Femur (tissue), 1 donor: ENCODE results near the gene SLC23A2.
"Not testable (repeated sequence)": the region's sequence is repeated elsewhere in the genome, so short reads cannot be mapped to it uniquely, and the experiment has no call there.

Experiments used
- DNase-seq: peaks from one replicate; pipeline ENCODE4 v3.0.0-alpha.2; 2017

SLC23A2 gene

DNA sequence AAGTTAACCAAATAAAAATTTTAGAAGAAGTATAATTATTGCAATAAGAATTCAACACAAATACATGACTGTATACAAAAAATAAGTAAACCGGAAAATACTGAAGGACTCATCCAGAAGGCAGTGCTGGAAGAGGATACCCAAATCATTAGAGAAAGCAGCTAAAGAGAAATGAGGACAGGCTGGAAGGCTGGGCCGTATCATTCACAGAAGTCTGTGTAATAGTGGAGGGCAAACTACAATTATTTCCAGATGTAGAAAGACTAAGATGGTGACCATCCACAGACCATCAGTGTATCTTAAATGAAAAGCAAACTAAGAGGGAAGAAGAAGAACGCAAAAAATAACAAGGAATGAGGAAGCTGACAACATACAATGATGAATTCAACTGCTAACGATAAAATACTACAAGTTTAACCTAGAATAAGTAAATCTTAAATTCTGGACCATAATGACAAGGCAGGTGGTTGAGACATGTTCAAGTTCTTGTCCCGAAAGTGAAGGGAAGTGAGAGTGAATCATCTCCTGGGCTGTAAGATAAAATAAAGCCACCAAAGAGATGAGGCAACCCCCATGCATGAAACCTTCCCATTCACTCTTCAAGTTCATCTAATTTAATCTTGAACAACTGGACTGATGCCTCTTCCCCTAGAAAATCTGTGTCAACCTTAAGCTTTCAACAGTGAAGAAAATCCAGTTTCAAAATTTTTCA lies 71.5 kb downstream of the SLC23A2 start:
- no peak for DNase-seq

DNA sequence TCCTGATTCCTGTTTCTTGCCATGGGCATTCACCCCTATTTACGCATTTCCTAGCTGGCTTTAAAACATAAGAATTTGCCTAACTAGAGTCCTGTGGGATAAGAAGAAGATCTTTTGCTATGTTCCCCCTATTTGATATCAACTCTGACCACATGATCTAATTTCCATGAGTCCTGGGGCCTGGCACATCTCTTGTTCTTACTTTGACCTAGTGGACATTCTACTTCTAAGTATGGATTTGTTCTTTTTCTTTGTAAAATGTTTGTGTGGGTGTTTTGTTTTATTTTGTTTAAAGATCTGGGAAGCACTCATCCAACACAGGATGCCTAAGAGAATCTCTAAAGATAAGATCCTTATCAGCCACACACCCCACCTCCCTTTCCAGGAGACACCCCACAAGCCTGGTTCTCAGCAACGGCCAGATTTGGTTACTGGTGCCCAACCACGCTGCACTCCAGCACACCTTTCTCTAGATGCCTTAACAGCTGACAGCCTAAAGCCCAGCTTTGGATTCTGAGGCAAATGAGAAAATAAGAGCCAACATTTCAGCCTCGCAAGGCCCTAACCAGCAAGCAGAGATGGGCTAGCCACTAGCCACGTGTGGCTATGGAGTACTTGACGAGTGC lies 74.7 kb downstream of the SLC23A2 start:
- no peak for DNase-seq

DNA sequence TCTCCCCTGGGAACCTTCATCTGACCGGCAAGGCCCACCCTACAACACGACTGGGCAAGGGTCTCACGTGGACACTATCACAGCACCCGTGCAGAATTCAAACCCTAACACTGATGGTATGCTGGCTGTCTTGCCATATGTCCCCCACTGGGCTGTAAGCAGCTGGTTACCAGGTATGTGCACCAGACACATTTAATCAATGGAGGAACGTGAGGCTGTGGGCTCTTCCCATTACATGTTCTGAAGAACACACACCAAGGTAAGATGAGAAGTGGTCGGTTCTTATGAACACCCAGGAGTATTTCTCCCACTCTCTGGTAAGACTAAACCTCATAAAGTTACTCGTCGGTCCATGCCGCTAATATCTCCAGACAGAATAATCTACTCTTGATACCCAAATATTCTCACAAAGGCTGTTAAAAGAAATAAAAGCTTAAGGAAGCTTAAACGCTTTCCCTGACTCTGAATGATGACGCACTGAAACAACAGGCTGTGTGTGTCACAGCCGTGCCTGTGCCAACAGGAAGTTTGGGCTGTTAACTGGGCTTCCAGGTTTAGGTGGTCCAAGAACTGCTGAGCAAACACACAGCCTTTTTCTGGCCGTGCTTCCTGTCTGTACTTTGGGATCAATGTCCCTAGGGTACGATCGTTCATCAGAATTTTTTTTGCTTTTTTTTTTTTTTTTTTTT lies 75.3 kb downstream of the SLC23A2 start:
- DNase-seq: peak; percentile 69

DNA sequence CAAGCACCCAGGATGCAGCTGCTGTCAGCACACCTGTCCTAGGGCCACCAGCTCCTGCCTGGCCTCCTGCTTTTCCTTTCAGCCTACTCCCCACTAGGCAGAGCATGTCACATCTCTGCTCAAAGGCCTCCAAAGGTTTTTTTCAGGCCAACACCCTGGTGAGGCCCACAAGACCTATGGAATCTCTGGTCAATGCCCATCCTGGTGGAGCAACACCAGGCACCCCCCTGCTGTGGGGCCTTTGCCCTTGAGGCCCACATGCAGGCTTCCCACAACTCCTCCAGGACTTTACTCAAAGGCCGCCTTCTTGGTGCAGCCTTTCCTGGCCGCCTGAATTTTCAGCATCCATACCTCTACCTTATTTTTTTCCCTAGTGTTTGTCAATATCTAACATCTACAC lies 76.9 kb downstream of the SLC23A2 start:
- no peak for DNase-seq

DNA sequence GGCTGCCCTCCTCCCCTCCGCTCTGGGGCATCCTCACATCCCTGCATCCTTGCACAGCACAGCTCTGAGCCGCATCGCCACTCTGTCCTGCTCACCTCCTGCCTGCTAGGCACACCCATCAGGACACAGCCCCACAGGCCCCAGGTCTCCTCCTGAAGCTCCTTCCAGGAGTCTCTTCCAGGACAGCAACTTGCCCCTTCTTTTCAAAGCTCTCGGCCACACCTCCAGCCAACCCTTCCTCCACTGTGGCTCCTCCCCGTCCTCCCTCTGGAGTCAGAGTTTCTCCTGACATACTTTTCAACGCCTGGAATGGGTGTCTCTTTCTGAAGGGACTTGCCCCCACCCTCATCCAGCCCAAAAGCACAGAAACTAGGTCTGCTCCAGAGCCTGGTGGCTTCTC lies 77.3 kb downstream of the SLC23A2 start:
- no peak for DNase-seq

DNA sequence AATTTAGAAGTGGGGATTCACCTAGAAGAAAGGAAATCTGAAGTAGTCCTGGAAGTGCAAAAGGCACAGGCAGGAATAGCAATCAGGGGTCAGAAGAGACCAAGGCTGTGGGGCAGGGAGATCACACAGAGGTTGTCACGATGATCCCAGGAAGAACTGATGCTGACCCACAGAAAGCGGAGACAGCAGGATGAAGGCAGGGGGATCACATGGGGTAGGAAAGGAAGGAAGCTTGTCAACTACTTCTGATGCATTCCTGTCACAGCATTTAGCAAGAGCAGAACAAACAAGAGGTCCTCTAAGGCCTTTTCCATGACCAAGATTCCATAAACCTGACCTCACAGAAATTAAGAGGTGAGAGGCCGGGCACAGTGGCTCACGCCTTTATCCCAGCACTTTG lies 79.1 kb downstream of the SLC23A2 start:
- DNase-seq: no peak

DNA sequence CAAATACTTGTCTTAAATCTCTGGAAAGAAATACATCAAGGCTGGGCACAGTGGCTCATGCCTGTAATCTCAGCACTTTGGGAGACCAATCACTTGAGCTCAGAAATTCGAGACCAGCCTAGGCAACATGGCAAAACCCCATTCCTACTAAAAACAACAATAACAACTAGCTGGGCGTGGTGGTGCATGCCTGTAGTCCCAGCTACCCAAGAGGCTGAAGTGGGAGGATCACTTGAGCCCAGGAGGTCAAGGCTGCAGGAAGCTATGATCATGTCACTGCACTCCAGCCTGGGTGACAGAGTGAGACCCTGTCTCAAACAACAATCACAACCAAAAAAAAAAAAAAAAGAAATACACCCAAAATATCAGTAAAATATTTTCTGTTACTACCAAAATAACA lies 80.0 kb downstream of the SLC23A2 start:
- DNase-seq: not testable (repeated sequence)

DNA sequence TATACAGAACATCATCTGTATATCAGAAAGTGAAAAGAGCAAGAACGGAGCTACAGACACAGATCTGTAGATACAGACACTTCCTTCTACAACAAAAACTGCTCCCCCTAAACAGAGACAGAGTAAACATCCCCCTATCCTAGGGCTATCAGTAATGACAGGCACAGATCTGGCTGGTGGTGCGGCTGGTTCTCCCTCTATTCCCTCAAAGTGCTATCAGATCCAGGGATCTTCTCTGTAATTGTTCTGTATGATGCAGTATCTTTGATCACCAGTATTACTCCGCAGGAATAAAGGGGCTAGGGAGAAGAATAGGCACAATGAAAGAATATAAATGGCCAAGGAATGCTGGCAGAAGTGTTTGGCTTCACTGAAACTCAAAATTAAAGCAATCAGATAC lies 80.7 kb downstream of the SLC23A2 start:
- no peak for DNase-seq

DNA sequence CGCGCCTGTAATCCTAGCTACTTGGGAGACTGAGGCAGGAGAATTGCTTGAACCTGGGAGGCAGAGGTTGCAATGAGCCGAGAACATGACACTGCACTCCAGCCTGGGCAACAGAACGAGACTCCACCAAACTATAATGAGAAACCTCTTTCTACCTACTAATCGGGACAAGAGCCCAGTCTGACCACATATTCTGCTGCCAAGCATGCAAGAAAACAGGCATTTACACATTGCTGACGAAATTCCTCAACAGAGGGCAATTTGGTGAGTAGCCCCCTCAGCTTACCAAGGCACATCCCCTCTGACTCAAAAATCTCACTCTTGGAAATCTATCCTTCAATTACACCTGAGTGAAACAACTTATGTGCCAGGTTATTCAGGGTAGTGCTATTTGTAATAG lies 81.2 kb downstream of the SLC23A2 start:
- no peak for DNase-seq

DNA sequence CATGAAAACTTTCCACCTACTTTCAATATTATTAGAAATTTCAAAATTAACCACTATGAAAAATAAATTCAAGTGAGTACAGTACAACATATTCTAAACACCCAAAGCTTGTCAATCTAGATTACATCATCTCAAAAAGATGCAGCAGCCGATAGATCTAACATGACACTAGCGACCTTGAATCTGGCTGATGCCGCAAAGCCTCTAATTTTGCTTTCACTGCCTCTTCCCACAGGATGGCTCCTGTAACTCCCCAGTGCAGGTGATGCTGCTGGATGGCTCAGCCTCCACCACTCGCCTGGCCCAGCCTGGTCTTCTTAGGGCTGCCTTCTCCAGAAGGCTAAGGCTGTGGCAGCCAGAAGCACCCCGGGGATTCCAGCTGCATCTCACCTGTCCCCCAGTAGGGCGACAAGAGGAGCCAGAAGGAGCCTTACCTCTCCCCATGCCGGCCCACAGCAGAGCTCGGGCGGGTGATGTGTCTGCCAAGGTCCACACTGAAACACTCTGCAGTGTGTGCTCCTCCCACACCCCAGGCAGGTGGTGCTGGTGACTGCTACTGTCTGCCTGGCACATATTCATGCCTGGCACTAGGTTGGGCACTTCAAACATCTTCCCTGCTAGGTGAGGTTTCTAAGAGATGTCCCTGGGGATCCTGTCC lies 82.1 kb downstream of the SLC23A2 start:
- no peak for DNase-seq

DNA sequence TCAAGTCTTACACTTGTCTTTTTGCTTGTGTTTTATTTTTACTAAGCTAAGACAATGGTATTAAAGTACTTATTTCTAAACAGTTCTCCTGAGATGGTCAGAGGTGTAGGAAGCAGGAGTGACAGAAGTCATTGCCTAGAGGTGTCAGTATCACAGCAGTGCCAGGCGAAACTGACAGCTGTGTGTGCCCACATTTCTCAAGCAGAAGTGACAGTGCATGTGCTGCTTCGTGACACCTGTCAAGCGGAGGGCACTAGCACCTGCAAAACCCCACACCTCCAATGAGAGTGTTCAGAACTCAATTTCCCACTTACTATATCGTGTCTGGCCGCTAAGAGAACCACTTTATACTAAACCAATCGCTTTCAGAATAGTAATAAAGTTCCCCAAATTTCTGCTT lies 82.8 kb downstream of the SLC23A2 start:
- DNase-seq: no peak

DNA sequence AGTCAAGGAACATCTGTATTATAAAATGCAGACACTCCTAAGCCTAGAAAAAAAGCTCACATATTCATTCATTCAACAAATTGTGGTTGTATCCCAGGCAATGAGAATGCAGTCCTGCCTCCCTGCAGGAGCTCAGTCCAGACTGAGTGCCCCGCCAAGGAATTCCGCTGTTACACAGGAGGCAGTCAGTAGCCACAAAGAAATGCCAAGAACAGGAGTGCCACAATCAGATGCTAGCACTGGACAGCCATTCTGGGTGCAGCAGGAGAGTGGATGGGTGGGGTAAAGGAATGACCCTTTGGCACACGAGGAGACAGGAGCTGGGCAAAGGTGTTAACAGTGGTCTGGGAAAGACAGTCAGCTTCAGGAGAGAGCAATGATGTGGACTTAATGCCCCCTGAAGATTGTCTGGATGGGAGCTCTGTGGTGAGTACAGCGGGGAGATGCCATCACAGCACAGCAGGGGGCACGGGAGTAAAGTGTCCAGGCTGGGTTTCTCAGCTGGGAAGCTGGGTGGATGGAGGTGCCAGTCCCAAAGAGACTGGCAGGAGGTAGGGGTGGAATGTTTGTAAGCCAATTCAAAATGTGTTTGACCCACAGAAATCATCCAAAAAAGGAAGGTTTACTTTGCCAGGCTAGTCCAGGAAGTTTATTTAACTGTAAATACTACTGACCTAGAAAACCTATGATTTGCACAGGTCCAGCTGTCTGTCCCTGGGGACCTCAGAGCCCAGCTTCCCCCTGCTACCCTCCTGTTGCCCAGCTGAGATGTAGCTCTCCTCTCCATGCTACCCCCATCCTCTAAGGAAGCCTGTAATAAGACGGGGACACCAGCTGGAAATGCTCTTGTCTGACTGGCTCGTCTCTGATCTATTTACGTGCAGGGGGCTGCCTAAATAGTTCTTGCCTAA lies 84.1 kb downstream of the SLC23A2 start:
- DNase-seq: no peak

DNA sequence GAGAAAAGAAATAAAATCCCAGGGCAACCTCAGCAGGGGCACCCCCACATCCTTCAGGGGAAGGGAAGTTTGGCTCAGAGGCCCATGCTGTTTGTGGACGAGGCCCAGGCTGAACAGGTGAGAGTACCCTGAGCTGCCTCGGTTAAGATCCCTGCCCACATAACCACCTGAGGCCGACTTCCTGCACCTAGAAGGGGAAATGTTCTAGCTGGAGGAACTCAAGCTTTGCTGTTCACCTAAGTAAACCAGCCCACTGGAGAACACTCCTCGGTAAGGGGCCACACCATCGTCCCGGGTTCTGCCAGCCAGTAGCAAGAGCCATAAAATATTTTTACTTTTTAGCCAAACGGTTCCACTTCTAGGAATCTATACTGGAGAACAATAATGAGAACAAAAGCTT lies 88.2 kb downstream of the SLC23A2 start:
- DNase-seq: no peak

DNA sequence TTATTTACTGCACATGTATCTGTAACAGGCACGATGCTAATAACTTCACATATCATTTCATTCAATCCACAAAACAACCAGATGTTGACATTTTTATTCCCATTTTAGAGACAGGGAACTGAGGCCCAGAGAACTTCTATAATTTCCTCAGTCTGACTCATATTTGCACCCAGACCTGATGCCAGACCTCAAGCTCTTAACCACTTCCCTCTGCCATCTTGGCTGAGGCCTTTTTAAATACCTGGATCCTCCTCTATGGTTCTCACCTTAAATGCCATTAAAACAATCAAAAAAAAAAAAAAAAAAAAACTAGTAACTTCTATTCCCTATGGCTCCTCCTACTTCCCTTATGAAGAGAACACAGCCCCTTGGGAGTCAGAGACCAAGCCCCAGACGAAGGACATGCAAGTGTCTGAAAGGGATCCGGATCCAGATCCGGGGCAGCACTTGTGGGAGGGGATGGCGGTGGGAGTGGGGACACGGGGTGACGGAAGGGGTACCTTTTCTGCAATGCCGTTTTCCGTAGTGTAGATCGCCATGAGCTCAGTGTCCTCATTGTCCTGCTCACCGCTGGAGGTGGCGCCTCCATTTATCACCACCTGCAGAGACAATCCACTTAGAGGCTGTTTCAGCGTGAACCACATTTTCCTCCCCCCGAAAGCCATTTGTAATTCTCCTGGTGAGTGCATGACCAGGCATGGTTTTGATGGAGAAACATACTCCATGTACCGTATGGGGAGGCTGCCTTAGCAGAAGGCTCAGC lies 88.7 kb downstream of the SLC23A2 start:
- no peak for DNase-seq

DNA sequence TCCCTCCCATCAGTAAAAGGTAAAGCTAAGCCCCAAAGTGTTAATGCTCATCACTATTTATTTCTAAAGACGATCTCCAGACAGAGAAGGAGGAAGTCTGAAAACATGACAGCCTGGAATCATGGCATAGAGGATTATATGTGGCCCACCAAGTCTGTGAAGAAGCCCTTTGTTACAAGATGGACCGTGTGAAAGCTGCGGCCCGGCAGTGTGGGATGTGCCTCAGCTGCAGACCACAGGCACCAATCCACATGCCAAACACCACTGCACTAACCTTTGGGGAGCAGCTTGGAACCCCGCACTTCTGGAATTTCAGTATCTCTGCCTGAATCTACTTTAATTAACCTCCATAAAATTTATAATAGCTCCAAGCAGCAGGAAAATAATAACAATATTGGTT lies 90.4 kb downstream of the SLC23A2 start:
- no peak for DNase-seq

DNA sequence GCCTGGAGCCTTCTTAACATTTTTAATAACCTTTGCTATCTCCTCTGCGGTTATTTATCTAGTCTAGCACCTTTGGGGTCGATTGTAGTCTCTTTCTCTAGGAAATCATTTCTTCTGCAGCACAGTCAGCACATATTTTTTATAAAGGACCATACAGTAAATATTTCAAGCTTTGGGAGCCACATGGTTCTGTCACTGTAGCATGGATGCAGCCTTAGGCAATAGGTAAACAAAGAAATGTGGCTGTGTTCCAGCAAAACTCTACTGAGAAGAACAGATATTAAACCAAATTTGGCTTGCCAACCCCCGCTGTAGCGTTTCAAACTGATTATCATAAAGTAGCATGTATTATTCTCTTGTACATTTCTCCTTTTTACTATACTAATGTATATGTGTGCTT lies 95.7 kb downstream of the SLC23A2 start:
- no peak for DNase-seq

DNA sequence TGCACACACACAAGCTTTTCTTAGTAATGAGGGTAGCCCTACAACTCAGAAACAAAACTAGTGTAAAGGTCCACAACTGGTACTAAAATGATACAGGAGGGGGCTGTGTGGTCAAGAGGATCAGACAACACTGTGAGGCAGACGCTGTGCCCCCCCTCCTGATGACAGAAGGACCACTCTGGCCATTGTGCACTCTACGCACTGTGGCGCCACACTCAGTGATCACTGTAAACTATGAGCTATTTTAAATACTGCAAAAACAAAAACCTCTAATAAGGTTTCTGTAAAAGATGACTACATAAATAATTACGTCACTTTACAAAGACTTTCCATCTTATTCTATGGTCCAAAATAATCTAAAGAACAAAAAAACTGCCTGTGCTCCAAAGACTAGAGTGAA lies 96.1 kb downstream of the SLC23A2 start:
- DNase-seq: no peak

DNA sequence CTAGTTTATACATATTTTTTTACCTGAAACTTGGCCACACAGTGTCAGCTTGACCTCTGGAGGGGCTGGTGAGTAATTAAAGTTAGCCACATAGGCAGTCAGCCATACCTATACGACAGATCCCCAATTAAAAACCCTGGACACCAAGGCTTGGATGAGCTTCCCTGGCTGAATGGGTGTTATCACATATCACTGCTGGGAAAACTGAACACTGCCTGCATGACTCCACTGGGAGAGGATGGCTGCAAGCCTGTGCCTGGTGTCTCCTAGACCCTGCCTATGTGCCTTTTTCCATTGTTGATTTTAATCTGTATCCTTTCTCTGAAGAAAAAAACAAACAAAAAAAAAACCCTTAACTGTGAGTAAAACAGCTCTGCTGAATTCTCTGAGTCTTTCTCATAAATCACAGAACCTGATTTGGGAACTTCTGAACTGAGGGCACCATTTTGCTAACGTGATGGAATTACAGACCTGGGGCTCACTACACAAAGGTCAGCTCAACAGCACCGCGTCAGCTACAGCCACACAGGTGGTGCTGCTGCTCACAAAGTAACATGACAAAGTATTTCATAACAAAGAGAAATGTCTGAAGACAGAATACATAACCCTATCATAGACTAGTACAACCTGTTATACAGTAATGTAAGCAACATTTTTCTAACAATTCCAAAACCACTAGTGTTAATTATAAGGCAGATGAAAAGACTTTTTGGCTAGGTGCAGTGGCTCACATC lies 97.0 kb downstream of the SLC23A2 start:
- no peak for DNase-seq

DNA sequence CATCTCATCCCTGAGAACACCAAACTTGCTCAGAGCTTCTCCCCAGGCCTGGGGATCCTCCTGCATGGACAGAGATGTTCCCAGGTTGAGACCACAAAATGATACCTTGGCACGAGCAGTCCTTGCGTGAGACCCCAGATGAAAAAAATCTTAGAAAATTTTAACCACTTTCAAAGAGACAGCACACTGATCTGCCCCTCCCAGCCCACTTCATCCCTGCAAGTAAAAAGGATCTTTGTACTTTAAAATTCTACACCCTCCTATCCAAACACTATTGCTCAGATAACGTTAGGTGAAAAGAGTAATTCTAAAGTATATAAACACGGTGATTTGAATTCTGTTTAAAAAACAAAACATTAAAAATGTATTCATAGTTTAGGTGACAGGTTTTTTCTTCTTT lies 98.5 kb downstream of the SLC23A2 start:
- no peak for DNase-seq

DNA sequence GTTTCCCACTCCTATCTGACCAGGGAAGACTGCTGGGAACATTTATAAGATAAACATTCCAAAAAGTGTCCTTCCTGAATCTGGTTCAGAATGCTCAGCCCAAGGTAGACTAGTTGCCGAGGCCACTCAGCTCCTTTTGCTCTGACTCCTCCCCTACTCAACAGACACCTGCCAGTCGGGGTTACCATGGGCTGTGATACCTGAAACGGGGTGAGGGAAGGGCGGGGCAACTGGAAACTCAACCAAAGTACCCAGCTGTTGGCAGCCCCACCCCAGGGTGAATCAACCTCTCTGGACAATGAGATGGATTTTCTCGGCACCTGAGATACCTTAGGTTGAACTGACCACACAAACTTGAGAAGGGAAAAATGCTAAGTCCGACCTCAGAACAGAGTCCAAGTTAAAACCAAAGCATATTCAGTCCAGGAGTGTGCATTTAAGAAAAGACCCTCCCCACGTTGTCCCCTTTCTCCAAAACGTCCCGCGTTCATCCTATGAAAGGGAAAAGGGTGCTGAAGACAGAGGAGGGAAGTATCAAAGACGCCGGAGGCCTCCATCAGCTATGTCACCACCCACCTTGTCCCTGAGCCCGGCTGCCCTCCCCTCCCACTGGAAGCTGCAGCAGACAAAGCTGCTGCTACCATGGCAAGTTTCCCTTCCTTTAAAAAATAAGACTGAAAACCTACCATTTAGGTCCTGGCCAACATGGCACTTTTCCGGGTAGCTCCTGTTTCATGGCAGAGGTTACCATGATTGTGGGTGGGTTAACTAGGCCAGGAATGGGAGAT lies 100.1 kb downstream of the SLC23A2 start:
- no peak for DNase-seq
